ENCODE data around the gene NDUFC1. TPM values are rescaled to one million over a fixed set of nuclear protein-coding genes. Genes with fewer than 3 reads are reported as not detected.
"Not testable (repeated sequence)": the region's sequence is repeated elsewhere in the genome, so short reads cannot be mapped to it uniquely, and the experiment has no call there.

The NDUFC1 gene
- 100 to 1,000 TPM; 102 to 112 (median 105) TPM for polyA plus RNA-seq (ENCODE audit: insufficient read length in 4 of 4)

- peak in 1 of 4 donors; percentile 39 for DNase-seq (ENCODE audit: low read depth in 4 of 4, low spot score in 3 of 4)
Observed at GRCh38 chr4:139301821-139302611, at the start of gene NDUFC1. Gene NDUFC1 (minus strand): TSS chr4:139302477. CDS start chr4:139295798, 6,679 bp downstream.

- DNase-seq (ENCODE audit: low read depth in 4 of 4, low spot score in 3 of 4): no peak
Observed at GRCh38 chr4:139337612-139338011, 35.3 kb upstream of the NDUFC1 start.

- no peak for DNase-seq (ENCODE audit: low read depth in 4 of 4, low spot score in 3 of 4)
Observed at GRCh38 chr4:139333046-139333445, 30.8 kb upstream of the NDUFC1 start.

GRCh38 chr4:139331185-139331584, 28.9 kb upstream of the NDUFC1 start:
- no peak for DNase-seq (ENCODE audit: low read depth in 4 of 4, low spot score in 3 of 4)

- DNase-seq (ENCODE audit: low read depth in 4 of 4, low spot score in 3 of 4): no peak
Observed at GRCh38 chr4:139330283-139330682, 28.0 kb upstream of the NDUFC1 start.

- DNase-seq (ENCODE audit: low read depth in 4 of 4, low spot score in 3 of 4): no peak
Observed at GRCh38 chr4:139329665-139330200, 27.5 kb upstream of the NDUFC1 start.

- no peak for DNase-seq (ENCODE audit: low read depth in 4 of 4, low spot score in 3 of 4)
Observed at GRCh38 chr4:139324620-139325019, 22.3 kb upstream of the NDUFC1 start.

GRCh38 chr4:139322541-139322940, 20.3 kb upstream of the NDUFC1 start:
- not testable (repeated sequence) for DNase-seq (ENCODE audit: low read depth in 4 of 4, low spot score in 3 of 4)

- DNase-seq (ENCODE audit: low read depth in 4 of 4, low spot score in 3 of 4): not testable (repeated sequence)
Observed at GRCh38 chr4:139322070-139322469, 19.8 kb upstream of the NDUFC1 start.

GRCh38 chr4:139319571-139319970, 17.3 kb upstream of the NDUFC1 start:
- DNase-seq (ENCODE audit: low read depth in 4 of 4, low spot score in 3 of 4): no peak

- DNase-seq (ENCODE audit: low read depth in 4 of 4, low spot score in 3 of 4): no peak
Observed at GRCh38 chr4:139317635-139318034, 15.4 kb upstream of the NDUFC1 start.

- DNase-seq (ENCODE audit: low read depth in 4 of 4, low spot score in 3 of 4): no peak
Observed at GRCh38 chr4:139316733-139317132, 14.5 kb upstream of the NDUFC1 start.

GRCh38 chr4:139315221-139315675, 13.0 kb upstream of the NDUFC1 start:
- DNase-seq (ENCODE audit: low read depth in 4 of 4, low spot score in 3 of 4): no peak

GRCh38 chr4:139314047-139314800, 11.9 kb upstream of the NDUFC1 start:
- no peak for DNase-seq (ENCODE audit: low read depth in 4 of 4, low spot score in 3 of 4)

- DNase-seq (ENCODE audit: low read depth in 4 of 4, low spot score in 3 of 4): not testable (repeated sequence)
Observed at GRCh38 chr4:139313414-139313813, 11.1 kb upstream of the NDUFC1 start.

GRCh38 chr4:139312552-139313332, 10.5 kb upstream of the NDUFC1 start:
- DNase-seq (ENCODE audit: low read depth in 4 of 4, low spot score in 3 of 4): no peak

- DNase-seq (ENCODE audit: low read depth in 4 of 4, low spot score in 3 of 4): no peak
Observed at GRCh38 chr4:139311909-139312308, 9.6 kb upstream of the NDUFC1 start.

GRCh38 chr4:139304920-139305319, 2.6 kb upstream of the NDUFC1 start:
- DNase-seq (ENCODE audit: low read depth in 4 of 4, low spot score in 3 of 4): no peak

GRCh38 chr4:139301113-139301820, 1.0 kb downstream of the NDUFC1 start, which contains the start of gene NAA15:
Gene NAA15 (plus strand): TSS chr4:139301505. CDS start chr4:139301778, 273 bp downstream.
- DNase-seq (ENCODE audit: low read depth in 4 of 4, low spot score in 3 of 4): peak; percentile 94 to 96 (median 95)
